ENCODE data around the gene PPFIA2. TPM values are rescaled to one million over a fixed set of nuclear protein-coding genes. Genes with fewer than 3 reads are reported as not detected.

Gene PPFIA2
- total RNA-seq, 4 donors from 2014 or later = 0.81 to 0.84 TPM; not detected in 2

- no peak overlapping the region for H3K4me3 ChIP-seq (ENCODE audit: low read depth, poor library complexity, severe bottlenecking)
- DNase-seq (ENCODE audit: low spot score in 2 of 2) = no peak
- 90% methylated on average over 5 of the region's 5 CpGs for WGBS, 2 donors
- intact Hi-C loops (cut with DNase I; ENCODE audit: low total_unique reads) = no loop called here
- TF ChIP-seq POLR2A (IDR thresholded peaks at IDR 0.05) (no peak), CTCF (IDR thresholded peaks at IDR 0.05) (no peak)
These were observed 286.2 kb downstream of the PPFIA2 start for GRCh38 chr12:81472934-81473333.

GRCh38 chr12:81470923-81471322 lies 288.2 kb downstream of the PPFIA2 start:
- no peak overlapping the region for H3K4me3 ChIP-seq (ENCODE audit: low read depth, poor library complexity, severe bottlenecking)
- no peak for DNase-seq (ENCODE audit: low spot score in 2 of 2)
- intact Hi-C loops (cut with DNase I; ENCODE audit: low total_unique reads) = no loop called here
- TF ChIP-seq CTCF (IDR thresholded peaks at IDR 0.05) (no peak), POLR2A (IDR thresholded peaks at IDR 0.05) (no peak)
- WGBS, 2 donors = 57 to 62% methylated on average over 1 of the region's 1 CpG

- DNase-seq (ENCODE audit: low spot score in 2 of 2) = no peak
- TF ChIP-seq CTCF (IDR thresholded peaks at IDR 0.05) = no peak
- TF ChIP-seq POLR2A (IDR thresholded peaks at IDR 0.05) = no peak
- H3K4me3 ChIP-seq (ENCODE audit: low read depth, poor library complexity, severe bottlenecking) = no peak overlapping the region
- intact Hi-C loops (cut with DNase I; ENCODE audit: low total_unique reads) = no loop called here
- 18 to 25% methylated on average over 2 of the region's 2 CpGs for WGBS, 2 donors
These were observed 290.9 kb downstream of the PPFIA2 start for GRCh38 chr12:81468206-81468605.

GRCh38 chr12:81465876-81466275 lies 293.3 kb downstream of the PPFIA2 start:
- no peak for DNase-seq (ENCODE audit: low spot score in 2 of 2)
- H3K4me3 ChIP-seq (ENCODE audit: low read depth, poor library complexity, severe bottlenecking) = no peak overlapping the region
- no peak for TF ChIP-seq CTCF (IDR thresholded peaks at IDR 0.05)
- no peak for TF ChIP-seq POLR2A (IDR thresholded peaks at IDR 0.05)
- WGBS, 2 donors = 79 to 85% methylated on average over 3 of the region's 3 CpGs
- intact Hi-C loops (cut with DNase I; ENCODE audit: low total_unique reads) = no loop called here

GRCh38 chr12:81465191-81465590 lies 294.0 kb downstream of the PPFIA2 start:
- intact Hi-C loops (cut with DNase I; ENCODE audit: low total_unique reads) = no loop called here
- 72 to 78% methylated on average over 3 of the region's 3 CpGs for WGBS, 2 donors
- no peak overlapping the region for H3K4me3 ChIP-seq (ENCODE audit: low read depth, poor library complexity, severe bottlenecking)
- TF ChIP-seq POLR2A (IDR thresholded peaks at IDR 0.05) = no peak
- TF ChIP-seq CTCF (IDR thresholded peaks at IDR 0.05) = no peak
- no peak for DNase-seq (ENCODE audit: low spot score in 2 of 2)

- DNase-seq (ENCODE audit: low spot score in 2 of 2) = no peak
- intact Hi-C loops (cut with DNase I; ENCODE audit: low total_unique reads) = no loop called here
- TF ChIP-seq POLR2A (IDR thresholded peaks at IDR 0.05) (no peak), CTCF (IDR thresholded peaks at IDR 0.05) (no peak)
These were observed 298.0 kb downstream of the PPFIA2 start for GRCh38 chr12:81461163-81461562.

More at GRCh38 chr12:81461163-81461562, 298.0 kb downstream of the PPFIA2 start:
- WGBS, 2 donors = 57 to 64% methylated on average over 4 of the region's 4 CpGs
- H3K4me3 ChIP-seq (ENCODE audit: low read depth, poor library complexity, severe bottlenecking) = no peak overlapping the region

Measured in lower leg skin (tissue), 4 donors.